ENCODE measurements around the gene MACROD2.

Gene MACROD2

DNA sequence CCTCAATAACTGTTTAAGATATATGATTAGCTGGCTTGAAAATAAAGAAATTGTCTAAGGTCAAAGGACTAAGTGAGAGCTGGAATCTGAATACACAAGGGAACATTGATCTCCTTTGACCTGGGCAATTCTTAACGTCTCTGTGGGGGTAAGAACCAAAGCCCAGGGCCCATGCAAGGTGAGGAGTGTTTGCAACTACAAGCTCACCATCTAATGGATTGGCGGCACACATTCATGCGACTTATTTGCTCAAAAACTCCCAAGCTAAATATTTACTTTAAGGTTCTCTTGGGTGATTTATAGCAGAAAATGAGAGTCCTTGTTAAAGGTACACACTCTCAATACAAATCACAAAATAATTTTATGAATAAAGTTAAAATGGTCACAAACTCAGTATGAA, 734.1 kb downstream of the MACROD2 start:
- TF ChIP-seq, protein P1, sequence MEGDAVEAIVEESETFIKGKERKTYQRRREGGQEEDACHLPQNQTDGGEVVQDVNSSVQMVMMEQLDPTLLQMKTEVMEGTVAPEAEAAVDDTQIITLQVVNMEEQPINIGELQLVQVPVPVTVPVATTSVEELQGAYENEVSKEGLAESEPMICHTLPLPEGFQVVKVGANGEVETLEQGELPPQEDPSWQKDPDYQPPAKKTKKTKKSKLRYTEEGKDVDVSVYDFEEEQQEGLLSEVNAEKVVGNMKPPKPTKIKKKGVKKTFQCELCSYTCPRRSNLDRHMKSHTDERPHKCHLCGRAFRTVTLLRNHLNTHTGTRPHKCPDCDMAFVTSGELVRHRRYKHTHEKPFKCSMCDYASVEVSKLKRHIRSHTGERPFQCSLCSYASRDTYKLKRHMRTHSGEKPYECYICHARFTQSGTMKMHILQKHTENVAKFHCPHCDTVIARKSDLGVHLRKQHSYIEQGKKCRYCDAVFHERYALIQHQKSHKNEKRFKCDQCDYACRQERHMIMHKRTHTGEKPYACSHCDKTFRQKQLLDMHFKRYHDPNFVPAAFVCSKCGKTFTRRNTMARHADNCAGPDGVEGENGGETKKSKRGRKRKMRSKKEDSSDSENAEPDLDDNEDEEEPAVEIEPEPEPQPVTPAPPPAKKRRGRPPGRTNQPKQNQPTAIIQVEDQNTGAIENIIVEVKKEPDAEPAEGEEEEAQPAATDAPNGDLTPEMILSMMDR (IDR thresholded peaks at IDR 0.05; ENCODE audit: insufficient read depth, missing control alignments) = no peak
- FAIRE-seq (no peak), DNase-seq (ENCODE audit: insufficient read length, low spot score) (no peak)

DNA sequence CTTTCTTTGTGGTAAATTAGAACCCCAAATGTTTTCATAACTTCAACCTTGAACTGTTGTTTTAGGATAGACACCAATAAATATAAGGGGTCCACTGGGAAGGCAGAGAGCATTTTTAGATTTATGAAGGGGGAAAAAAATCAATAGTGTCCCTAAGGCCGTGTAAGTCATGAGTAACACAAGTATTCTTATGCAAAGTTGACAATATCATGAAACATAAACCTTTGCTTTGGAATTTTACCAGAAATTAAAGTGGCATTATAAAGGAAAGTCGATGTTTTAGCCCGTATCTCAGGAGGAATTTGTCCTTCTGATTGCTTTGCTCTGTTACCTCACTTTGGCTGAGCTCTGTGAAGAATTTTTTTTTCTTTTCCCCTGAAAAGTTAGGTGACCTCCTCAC, 737.0 kb downstream of the MACROD2 start:
- DNase-seq (ENCODE audit: insufficient read length, low spot score) = no peak
- TF ChIP-seq, protein P1 (IDR thresholded peaks at IDR 0.05; ENCODE audit: insufficient read depth, missing control alignments) = no peak
- FAIRE-seq = no peak

DNA sequence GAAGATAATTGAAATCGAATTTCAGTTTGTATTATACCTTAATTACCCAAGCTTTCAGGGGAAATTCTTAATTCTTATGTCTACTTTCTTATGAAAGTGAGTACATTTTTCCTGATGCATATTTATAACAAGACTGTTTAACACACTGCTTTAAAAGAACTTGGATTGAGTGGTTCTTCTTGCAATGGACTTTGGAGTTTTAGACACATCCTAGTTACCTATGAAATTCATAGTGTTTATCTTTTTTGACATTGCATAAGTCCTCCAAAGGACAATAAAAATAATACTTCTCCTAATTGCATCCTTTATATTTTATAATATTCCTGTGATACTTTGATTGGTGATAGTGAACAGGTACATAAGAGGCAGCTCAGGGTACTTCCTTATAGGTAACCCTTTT, 737.7 kb downstream of the MACROD2 start:
- TF ChIP-seq, protein P1 (IDR thresholded peaks at IDR 0.05; ENCODE audit: insufficient read depth, missing control alignments) = no peak
- FAIRE-seq (no peak), DNase-seq (ENCODE audit: insufficient read length, low spot score) (no peak)

DNA sequence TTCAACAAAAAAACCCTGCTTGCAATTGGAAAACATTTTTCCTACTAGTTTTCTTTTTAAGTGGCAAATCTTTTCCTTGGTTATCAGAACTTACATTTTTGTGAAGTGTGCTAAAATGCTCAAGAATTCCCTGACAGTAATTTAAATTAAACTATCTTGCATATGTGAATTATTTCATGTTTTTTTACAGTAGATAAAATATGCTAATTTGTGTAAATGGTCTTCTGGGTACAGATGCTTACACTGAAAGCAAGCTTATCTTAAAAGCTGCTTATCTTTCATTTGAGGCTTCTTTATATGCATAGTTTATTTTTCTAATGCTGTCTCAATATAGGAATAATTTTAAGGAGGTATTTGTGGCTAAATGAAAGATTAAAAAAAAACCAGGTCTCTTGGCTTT, 745.1 kb downstream of the MACROD2 start:
- TF ChIP-seq, protein P1 (IDR thresholded peaks at IDR 0.05; ENCODE audit: insufficient read depth, missing control alignments) = no peak
- DNase-seq (ENCODE audit: insufficient read length, low spot score) (no peak), FAIRE-seq (no peak)

DNA sequence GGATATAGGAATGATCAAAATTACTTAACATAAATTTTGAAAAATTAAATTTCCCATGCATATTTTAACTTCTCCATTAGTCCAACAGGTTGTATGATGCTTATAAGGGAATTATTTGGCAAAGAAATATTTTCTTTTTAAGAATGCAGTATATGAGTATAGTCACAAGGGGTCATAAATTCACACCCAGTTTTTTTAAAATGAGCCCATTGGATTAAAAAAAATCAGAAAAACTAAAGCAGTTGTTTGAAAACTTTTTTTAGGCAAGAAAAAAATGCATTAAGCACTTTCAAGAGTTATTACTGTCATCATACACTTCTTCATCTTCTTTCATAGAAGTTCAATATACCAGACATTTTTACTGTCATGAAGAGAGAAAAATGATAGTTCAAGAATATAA, 746.3 kb downstream of the MACROD2 start:
- no peak for DNase-seq (ENCODE audit: insufficient read length, low spot score)
- TF ChIP-seq, protein P1 (IDR thresholded peaks at IDR 0.05; ENCODE audit: insufficient read depth, missing control alignments) = no peak
- FAIRE-seq = no peak

DNA sequence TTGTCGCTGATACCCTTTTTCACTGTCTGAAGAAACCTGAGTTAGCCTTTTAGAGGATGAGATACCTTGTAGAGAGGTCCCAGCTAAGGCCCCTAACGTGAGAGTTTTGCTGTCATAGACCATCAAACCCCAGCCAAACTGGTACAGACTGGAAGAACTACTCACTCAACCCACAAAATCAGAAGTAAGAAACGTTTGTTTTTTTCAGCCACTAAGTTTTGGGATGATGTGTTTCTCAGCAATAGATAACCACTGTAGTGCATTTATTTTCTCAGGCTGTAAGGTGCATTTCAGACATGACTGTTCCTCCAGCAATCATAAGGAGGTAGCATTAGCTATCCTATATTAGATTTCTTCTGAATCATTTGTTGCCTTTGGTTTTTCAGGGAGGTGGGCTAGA, 749.4 kb downstream of the MACROD2 start:
- no peak for FAIRE-seq
- DNase-seq (ENCODE audit: insufficient read length, low spot score) = no peak
- TF ChIP-seq, protein P1 (IDR thresholded peaks at IDR 0.05; ENCODE audit: insufficient read depth, missing control alignments) = no peak

DNA sequence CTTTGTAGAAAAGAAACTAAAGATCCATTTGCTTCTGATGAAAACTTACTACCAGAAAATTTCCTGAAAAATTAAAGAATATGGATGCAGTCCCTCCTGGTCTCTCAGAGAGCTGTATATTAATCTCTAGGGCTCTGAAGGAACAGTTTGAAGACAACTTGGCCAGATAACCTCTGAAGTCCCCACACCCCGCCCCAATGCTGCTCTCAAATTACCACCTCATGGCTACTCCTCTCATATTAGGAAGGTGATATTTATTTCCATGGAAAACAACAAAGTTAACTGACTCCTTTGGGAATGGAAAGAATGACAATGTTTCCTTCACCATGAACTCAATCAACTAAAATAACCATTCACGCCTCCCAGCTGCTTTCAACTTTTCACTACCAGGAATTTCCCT, 750.5 kb downstream of the MACROD2 start:
- FAIRE-seq (no peak), DNase-seq (ENCODE audit: insufficient read length, low spot score) (no peak)
- TF ChIP-seq, protein P1 (IDR thresholded peaks at IDR 0.05; ENCODE audit: insufficient read depth, missing control alignments) = no peak

Data from D721Med (cell line).